Retinal pigment epithelial cell (primary cell): ENCODE results near the gene ACOT7.

Experiments
- DNase-seq: peaks from one replicate; pipeline ENCODE4 v3.0.0-alpha.2; 2010; ENCODE audit warnings: low read depth
- H3K4me3 ChIP-seq: 2 replicates; pipeline ENCODE4 v1.5.1; 2011; ENCODE audit warnings: mild to moderate bottlenecking, low read length, control low read depth, moderate library complexity
- TF ChIP-seq, protein P1 (sequence below): conservative IDR thresholded peaks from 2 replicates; pipeline ENCODE4 v1.5.1; 2011; ENCODE audit warnings: low read depth, low read length, control low read depth, inconsistent platforms

Gene ACOT7

DNA sequence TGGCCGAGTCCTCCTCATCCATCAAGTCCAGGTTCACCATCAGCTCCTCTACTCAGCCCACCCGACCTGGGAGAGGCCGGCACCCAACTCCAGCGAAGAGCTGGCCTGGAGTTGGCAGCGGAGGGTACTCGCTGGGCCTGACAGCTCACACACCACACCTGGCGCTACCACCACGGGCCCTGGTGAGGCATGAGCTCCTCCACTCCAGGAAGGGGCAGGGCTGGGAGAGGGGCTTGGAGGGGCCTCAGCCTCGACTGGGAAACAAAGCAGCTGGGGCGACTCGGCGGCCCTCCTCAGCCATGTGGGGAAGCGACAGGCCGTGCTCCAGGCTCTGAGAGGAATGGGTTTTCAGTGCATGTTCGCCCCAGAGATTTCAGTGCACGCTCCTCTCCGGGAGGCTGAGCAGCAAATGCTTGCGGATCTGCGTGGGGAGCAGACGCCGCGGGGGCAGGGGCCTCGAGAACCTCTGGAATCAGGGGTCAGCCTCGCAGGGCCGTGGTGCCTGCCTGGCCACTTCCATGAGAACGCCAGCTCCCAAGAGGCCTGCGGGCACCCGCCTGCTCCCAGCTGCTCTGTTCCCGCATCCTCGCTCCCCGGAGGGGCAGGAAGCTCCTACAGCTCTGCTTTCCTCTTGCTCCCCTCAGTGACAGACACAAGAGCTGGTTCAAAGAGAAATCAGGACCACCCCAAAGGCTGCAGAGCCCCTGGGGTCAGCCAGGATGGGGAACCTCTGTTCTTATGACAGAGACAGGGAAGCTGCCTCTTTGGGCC lies 113.8 kb downstream of the ACOT7 start:
- DNase-seq, result no peak
- TF ChIP-seq, protein P1, sequence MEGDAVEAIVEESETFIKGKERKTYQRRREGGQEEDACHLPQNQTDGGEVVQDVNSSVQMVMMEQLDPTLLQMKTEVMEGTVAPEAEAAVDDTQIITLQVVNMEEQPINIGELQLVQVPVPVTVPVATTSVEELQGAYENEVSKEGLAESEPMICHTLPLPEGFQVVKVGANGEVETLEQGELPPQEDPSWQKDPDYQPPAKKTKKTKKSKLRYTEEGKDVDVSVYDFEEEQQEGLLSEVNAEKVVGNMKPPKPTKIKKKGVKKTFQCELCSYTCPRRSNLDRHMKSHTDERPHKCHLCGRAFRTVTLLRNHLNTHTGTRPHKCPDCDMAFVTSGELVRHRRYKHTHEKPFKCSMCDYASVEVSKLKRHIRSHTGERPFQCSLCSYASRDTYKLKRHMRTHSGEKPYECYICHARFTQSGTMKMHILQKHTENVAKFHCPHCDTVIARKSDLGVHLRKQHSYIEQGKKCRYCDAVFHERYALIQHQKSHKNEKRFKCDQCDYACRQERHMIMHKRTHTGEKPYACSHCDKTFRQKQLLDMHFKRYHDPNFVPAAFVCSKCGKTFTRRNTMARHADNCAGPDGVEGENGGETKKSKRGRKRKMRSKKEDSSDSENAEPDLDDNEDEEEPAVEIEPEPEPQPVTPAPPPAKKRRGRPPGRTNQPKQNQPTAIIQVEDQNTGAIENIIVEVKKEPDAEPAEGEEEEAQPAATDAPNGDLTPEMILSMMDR, result no peak
- no peak overlapping the region for H3K4me3 ChIP-seq

DNA sequence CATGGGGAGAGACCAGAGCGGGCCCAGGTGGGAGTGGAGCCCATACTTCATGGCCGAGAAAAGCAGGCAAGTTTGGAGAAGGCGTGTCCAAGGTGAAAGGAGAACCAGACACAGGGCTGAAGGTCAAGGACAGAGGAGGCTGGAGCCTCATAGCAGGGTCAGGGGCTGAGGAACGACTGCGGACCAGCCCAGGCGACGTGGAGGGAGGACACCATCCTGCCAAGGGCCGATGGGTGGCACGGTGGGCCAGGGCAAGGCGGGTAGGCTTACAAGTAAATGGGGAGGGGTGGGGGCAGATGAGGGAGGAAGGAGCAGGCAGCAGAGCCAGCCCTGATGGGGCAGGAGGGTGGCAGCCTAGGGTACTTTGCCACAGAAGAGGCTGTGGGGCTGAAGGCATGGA lies 114.5 kb downstream of the ACOT7 start:
- no peak for DNase-seq
- H3K4me3 ChIP-seq, result no peak overlapping the region
- TF ChIP-seq, protein P1, result no peak

DNA sequence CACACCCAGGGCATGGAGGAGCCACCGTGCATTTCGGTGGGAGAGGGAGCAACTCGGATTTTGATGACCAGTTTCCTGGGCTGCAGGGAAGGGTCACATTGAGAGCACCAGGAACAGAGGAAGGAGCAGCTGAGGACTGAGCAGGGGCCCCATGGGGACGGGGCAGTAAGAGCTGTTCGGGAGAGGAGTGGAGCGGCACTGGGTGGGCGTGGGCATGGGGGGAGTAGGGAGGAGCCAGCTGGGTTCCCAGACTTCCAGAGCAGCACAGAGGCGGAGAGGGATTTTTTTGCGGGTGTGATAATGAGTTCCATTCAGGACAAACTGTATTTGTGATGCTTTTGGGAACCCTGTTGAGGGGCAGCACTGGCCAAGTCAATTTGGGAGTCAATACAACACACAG lies 115.3 kb downstream of the ACOT7 start:
- DNase-seq, result no peak
- H3K4me3 ChIP-seq, result no peak overlapping the region
- TF ChIP-seq, protein P1, result no peak

DNA sequence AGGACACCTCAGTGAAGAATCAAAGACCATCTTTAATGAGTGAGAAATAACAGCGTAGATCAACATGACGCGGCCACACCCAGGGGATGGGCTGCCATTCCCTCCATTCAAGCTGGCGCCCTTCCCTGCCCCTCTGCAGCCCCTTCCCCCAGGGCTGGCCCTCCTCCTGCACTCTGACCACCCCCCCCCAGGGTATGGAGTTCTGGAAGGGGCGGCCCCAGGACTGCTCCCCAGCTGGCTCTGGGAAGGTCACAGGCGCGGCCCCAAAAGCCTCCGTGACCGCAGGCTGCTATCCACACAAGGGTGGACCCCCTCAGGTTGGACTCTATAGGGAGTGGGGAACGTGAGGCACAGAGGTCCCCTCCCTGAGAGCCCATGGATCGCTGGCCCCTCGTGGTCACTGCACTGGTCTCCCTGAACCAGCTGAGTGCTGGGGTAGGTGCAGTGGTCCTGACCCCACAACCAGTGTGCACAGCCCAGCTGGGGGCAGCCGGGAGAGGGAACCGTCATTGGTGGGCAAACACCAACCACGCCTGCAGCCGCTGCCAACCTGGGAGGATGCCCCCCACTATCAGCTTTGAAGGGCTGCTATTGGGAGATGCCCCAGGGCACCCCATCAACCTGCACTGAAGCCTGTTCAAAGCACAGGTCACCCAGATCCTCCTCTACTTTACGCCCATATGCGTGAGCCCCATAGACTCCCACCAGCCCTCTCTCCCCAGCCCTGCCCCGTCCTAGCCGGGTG lies 116.6 kb downstream of the ACOT7 start:
- DNase-seq, result no peak
- H3K4me3 ChIP-seq, result no peak overlapping the region
- TF ChIP-seq, protein P1, result no peak

DNA sequence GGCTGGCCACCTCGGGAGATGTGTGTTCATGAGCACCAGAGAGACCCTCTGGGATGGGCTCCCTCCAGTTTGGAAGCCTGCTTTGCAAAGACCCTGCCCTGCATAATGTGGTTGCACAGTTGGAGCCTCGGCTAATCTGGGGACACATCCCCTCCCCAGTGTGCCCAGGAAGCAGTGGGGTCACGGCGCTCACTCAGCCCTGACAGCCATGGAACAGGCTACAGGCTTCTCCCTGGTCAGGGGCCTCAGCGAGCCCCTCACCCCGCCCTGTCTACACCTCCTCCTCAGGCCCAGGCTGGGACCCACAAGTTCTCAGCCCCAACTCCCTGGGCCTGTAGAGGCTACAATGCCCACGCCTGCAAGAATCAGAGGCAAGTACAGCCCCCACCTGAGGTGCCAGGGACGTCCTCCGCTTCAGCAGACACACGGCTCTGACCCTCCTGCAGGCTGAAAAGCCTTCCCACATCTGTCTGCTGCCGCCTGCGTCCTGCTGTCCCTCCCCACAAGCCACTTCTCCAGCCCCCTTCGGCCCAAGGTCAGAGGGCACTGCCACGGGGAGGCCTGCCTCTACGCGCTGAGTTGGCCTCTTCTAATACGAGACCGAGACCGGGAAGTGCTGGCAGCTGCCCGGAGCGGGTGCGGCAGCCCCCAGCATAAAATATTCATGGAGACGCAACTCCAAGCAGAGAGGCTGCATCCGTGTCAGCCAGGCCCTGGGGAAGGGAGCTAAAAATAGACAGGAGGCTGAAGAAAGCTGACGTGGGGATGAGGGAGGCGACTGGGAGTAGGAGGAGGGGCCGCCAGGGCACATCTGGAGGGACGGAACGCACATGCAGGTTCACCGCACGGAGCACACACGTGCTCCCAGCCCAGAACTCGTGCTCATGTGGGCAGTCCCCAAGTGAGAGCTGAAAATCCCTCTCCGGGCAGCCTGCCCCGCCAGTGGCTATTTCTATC lies 117.5 kb downstream of the ACOT7 start:
- H3K4me3 ChIP-seq, result no peak overlapping the region
- TF ChIP-seq, protein P1, result no peak
- DNase-seq, result peak; percentile 65

DNA sequence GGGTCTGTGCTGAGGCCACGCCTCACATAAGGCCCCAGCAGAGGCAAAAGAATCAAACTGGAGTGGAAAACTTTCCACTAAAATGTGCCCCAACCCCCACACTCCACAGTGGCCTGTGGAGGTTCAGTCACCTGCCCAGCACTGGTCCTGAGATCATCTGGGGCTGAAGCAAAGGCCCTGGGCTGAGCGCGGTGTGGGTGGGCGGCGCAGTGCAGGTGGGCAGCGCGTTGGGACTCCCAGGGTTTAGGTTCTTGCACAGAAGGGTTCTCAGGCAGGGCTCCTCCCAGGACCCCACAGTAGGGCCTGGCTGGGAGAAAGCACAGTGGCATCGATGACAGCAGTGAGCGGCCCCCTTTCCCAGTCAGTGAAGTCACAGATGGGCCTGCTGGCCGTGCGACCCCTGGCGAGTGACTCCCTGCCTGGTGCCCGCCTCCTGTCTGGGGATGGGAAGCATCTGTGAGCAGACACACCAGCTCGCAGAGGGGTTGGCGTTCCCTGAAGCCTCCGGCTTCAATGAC lies 118.9 kb downstream of the ACOT7 start:
- no peak overlapping the region for H3K4me3 ChIP-seq
- TF ChIP-seq, protein P1, result no peak
- DNase-seq, result no peak
